ENCODE results near the gene SNRPD3. TPM values are rescaled to one million over a fixed set of nuclear protein-coding genes. Genes with fewer than 3 reads are reported as not detected.

The SNRPD3 gene
- total RNA-seq, 2 donors from 2014 or later = 152 to 169 TPM

GRCh38 chr22:24516301-24516737 lies 39.5 kb upstream of the SNRPD3 start:
- Histone ChIP-seq H3K4me1 (replicated peaks) (no peaks in the 10 kb centered on the region), H3K4me3 (no peak overlapping the region), H3K27me3 (replicated peaks; ENCODE audit: insufficient read depth) (no peaks in the 10 kb centered on the region), H3K27ac (no peak overlapping the region), H3K36me3 (no peaks in the 10 kb centered on the region), H3K9me3 (no peaks in the 10 kb centered on the region)
- intact Hi-C loops (cut with DNase I) = no loop called here
- 8% methylated on average over 3 of the region's 3 CpGs for WGBS
- TF ChIP-seq POLR2A (IDR thresholded peaks at IDR 0.05) (no peak), CTCF (IDR thresholded peaks at IDR 0.05) (no peak), POLR2AphosphoS5 (IDR thresholded peaks at IDR 0.05) (no peak)
- DNase-seq (ENCODE audit: low spot score) = no peak

- intact Hi-C loops (cut with DNase I) = no loop called here
- no peak for DNase-seq (ENCODE audit: low spot score)
Observed at GRCh38 chr22:24517446-24517845, 38.4 kb upstream of the SNRPD3 start.

GRCh38 chr22:24518228-24518627 lies 37.6 kb upstream of the SNRPD3 start:
- H3K36me3 ChIP-seq = no peaks in the 10 kb centered on the region
- H3K27me3 ChIP-seq (replicated peaks; ENCODE audit: insufficient read depth) = no peaks in the 10 kb centered on the region
- H3K27ac ChIP-seq = no peak overlapping the region
- no peaks in the 10 kb centered on the region for H3K4me1 ChIP-seq (replicated peaks)
- no peaks in the 10 kb centered on the region for H3K9me3 ChIP-seq
- intact Hi-C loops (cut with DNase I) = no loop called here
- TF ChIP-seq POLR2A (IDR thresholded peaks at IDR 0.05) (no peak), CTCF (IDR thresholded peaks at IDR 0.05) (no peak), POLR2AphosphoS5 (IDR thresholded peaks at IDR 0.05) (no peak)
- WGBS = 86% methylated on average over 3 of the region's 3 CpGs
- no peak overlapping the region for H3K4me3 ChIP-seq
- DNase-seq (ENCODE audit: low spot score) = no peak

More at GRCh38 chr22:24517446-24517845, 38.4 kb upstream of the SNRPD3 start:
- H3K27me3 ChIP-seq (replicated peaks; ENCODE audit: insufficient read depth) = no peaks in the 10 kb centered on the region
- H3K4me1 ChIP-seq (replicated peaks) = no peaks in the 10 kb centered on the region
- H3K4me3 ChIP-seq = no peak overlapping the region
- WGBS = 100% methylated on average over 2 of the region's 2 CpGs
- H3K27ac ChIP-seq = no peak overlapping the region
- no peaks in the 10 kb centered on the region for H3K36me3 ChIP-seq
- no peaks in the 10 kb centered on the region for H3K9me3 ChIP-seq
- TF ChIP-seq POLR2A (IDR thresholded peaks at IDR 0.05) (no peak), CTCF (IDR thresholded peaks at IDR 0.05) (no peak), POLR2AphosphoS5 (IDR thresholded peaks at IDR 0.05) (no peak)

- Histone ChIP-seq H3K27me3 (replicated peaks; ENCODE audit: insufficient read depth) (no peaks in the 10 kb centered on the region), H3K4me3 (no peak overlapping the region), H3K36me3 (no peaks in the 10 kb centered on the region), H3K9me3 (no peaks in the 10 kb centered on the region), H3K4me1 (replicated peaks) (no peaks in the 10 kb centered on the region), H3K27ac (no peak overlapping the region)
- DNase-seq (ENCODE audit: low spot score) = no peak
- WGBS = 84% methylated on average over 9 of the region's 9 CpGs
- no peak for TF ChIP-seq POLR2A (IDR thresholded peaks at IDR 0.05)
- TF ChIP-seq POLR2AphosphoS5 (IDR thresholded peaks at IDR 0.05) = no peak
- TF ChIP-seq CTCF (IDR thresholded peaks at IDR 0.05) = no peak
- intact Hi-C loops (cut with DNase I) = no loop called here
Observed at GRCh38 chr22:24518771-24519485, 36.9 kb upstream of the SNRPD3 start.

- H3K4me3 ChIP-seq = no peak overlapping the region
- no peak for DNase-seq (ENCODE audit: low spot score)
- no peaks in the 10 kb centered on the region for H3K36me3 ChIP-seq
- intact Hi-C loops (cut with DNase I) = no loop called here
- no peak overlapping the region for H3K27ac ChIP-seq
- TF ChIP-seq CTCF (IDR thresholded peaks at IDR 0.05) = no peak
- no peak for TF ChIP-seq POLR2A (IDR thresholded peaks at IDR 0.05)
- TF ChIP-seq POLR2AphosphoS5 (IDR thresholded peaks at IDR 0.05) = no peak
- 93% methylated on average over 5 of the region's 5 CpGs for WGBS
- no peaks in the 10 kb centered on the region for H3K9me3 ChIP-seq
- H3K4me1 ChIP-seq (replicated peaks) = no peaks in the 10 kb centered on the region
- no peaks in the 10 kb centered on the region for H3K27me3 ChIP-seq (replicated peaks; ENCODE audit: insufficient read depth)
Observed at GRCh38 chr22:24519496-24519895, 36.3 kb upstream of the SNRPD3 start.

Measured in prostate gland (tissue), 2 donors.